Activated CD4-positive, CD25-positive, alpha-beta regulatory T cell treated with anti-CD3 and anti-CD28 coated beads, Interleukin-2, amount 50 U/mL, for 16 hours (primary cell): ENCODE measurements around the gene GPC6.

Experiments
- DNase-seq: peaks from one replicate; pipeline ENCODE4 v3.0.0-alpha.2; 2020; ENCODE audit warnings: low read depth, low spot score

GPC6 gene

GRCh38 chr13:93834051-93834450 lies 607.4 kb downstream of the GPC6 start:
- DNase-seq = no peak

GRCh38 chr13:93843082-93843481 lies 616.5 kb downstream of the GPC6 start:
- DNase-seq = no peak

GRCh38 chr13:93847162-93847561 lies 620.6 kb downstream of the GPC6 start:
- DNase-seq = no peak

GRCh38 chr13:93848247-93848646 lies 621.6 kb downstream of the GPC6 start:
- DNase-seq = no peak

GRCh38 chr13:93851236-93851635 lies 624.6 kb downstream of the GPC6 start:
- no peak for DNase-seq

GRCh38 chr13:93853912-93854311 lies 627.3 kb downstream of the GPC6 start:
- DNase-seq = no peak

- no peak for DNase-seq
Measured at GRCh38 chr13:93857126-93857525, 630.5 kb downstream of the GPC6 start.

GRCh38 chr13:93859716-93860115 lies 633.1 kb downstream of the GPC6 start:
- DNase-seq = no peak

GRCh38 chr13:93861818-93862217 lies 635.2 kb downstream of the GPC6 start:
- DNase-seq = no peak

GRCh38 chr13:93862259-93862658 lies 635.7 kb downstream of the GPC6 start:
- DNase-seq = no peak

- DNase-seq = no peak
Measured at GRCh38 chr13:93865235-93865634, 638.6 kb downstream of the GPC6 start.

GRCh38 chr13:93867481-93867880 lies 640.9 kb downstream of the GPC6 start:
- DNase-seq = no peak

- DNase-seq = no peak
Measured at GRCh38 chr13:93872376-93872775, 645.8 kb downstream of the GPC6 start.

- no peak for DNase-seq
Measured at GRCh38 chr13:93872786-93873347, 646.3 kb downstream of the GPC6 start.

- no peak for DNase-seq
Measured at GRCh38 chr13:93875547-93875946, 648.9 kb downstream of the GPC6 start.

- DNase-seq = no peak
Measured at GRCh38 chr13:93876236-93876635, 649.6 kb downstream of the GPC6 start.

- no peak for DNase-seq
Measured at GRCh38 chr13:93878675-93879074, 652.1 kb downstream of the GPC6 start.

GRCh38 chr13:93881411-93881810 lies 654.8 kb downstream of the GPC6 start:
- no peak for DNase-seq

GRCh38 chr13:93882086-93882651 lies 655.6 kb downstream of the GPC6 start:
- no peak for DNase-seq

GRCh38 chr13:93889430-93889951 lies 662.9 kb downstream of the GPC6 start:
- no peak for DNase-seq

- no peak for DNase-seq
Measured at GRCh38 chr13:93899981-93900380, 673.4 kb downstream of the GPC6 start.

GRCh38 chr13:93900731-93901130 lies 674.1 kb downstream of the GPC6 start:
- no peak for DNase-seq

GRCh38 chr13:93903909-93904308 lies 677.3 kb downstream of the GPC6 start:
- DNase-seq = no peak
